Measurements from ENCODE around the gene ARSB. TPM values are rescaled to one million over a fixed set of nuclear protein-coding genes. Genes with fewer than 3 reads are reported as not detected.

The ARSB gene
- total and polyA plus RNA-seq, 9 donors: 3.1 to 10.6 (median 7.6) TPM

DNA sequence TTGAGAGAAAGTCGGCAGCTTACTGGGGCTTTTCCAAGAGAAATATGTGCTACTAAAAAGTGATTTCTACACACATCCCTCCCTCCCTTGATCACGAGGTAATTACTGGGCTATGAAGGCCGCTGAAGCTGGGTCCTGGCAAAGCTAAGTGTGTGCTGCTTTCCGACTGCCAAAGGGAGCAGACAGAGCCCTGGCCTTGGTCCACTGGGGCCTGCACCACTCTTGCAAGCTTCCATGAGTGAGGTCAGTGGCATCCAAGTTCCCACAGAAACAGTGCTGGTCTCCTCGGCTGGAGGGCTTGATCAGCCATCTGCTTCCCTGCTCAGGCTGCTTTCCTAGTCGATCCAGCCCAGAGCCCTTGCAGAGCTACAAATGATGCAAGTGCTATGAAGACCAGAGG lies 181.8 kb downstream of the ARSB start:
- no peaks in the 10 kb centered on the region for H3K27me3 ChIP-seq
- no peak overlapping the region for H3K4me3 ChIP-seq
- TF ChIP-seq, protein P1, sequence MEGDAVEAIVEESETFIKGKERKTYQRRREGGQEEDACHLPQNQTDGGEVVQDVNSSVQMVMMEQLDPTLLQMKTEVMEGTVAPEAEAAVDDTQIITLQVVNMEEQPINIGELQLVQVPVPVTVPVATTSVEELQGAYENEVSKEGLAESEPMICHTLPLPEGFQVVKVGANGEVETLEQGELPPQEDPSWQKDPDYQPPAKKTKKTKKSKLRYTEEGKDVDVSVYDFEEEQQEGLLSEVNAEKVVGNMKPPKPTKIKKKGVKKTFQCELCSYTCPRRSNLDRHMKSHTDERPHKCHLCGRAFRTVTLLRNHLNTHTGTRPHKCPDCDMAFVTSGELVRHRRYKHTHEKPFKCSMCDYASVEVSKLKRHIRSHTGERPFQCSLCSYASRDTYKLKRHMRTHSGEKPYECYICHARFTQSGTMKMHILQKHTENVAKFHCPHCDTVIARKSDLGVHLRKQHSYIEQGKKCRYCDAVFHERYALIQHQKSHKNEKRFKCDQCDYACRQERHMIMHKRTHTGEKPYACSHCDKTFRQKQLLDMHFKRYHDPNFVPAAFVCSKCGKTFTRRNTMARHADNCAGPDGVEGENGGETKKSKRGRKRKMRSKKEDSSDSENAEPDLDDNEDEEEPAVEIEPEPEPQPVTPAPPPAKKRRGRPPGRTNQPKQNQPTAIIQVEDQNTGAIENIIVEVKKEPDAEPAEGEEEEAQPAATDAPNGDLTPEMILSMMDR (IDR thresholded peaks at IDR 0.05): no peak
- TF ChIP-seq EP300 (IDR thresholded peaks at IDR 0.05) (no peak), POLR2A (IDR thresholded peaks at IDR 0.05) (no peak)
- no peaks in the 10 kb centered on the region for H3K36me3 ChIP-seq
- peak; percentile 64 to 84 (median 76) for DNase-seq
- peaks cover 18% of the 10 kb centered on the region for H3K4me1 ChIP-seq (ENCODE audit: insufficient read depth)
- H3K27ac ChIP-seq: peak overlapping the region in 1 of 2 donors; percentile 46
- 15 to 28% (median 20%) methylated on average over 6 of the region's 6 CpGs for WGBS, 3 donors
- no peaks in the 10 kb centered on the region for H3K9me3 ChIP-seq
- intact Hi-C loops (cut with DNase I): no loop called here

DNA sequence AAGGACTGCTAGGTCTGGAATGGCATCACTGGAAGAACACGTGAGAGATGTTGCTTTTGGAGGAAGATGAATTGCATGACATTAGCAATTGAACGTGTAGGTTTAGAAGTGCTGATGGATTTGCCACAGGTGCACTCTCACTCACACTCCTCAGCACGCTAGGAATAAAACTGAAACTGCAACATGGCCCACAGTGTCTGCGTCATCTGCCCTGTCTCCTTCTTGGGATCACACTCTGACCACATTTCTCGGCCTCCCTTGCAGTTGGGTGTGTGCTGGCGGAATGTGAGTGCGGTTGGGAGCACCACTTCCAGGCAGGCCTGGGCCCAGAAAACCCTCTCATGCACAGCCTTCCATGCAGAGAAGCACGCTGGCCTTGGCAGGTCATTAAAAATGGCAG lies 183.7 kb downstream of the ARSB start:
- H3K4me1 ChIP-seq (ENCODE audit: insufficient read depth): peaks cover 15% of the 10 kb centered on the region
- no peaks in the 10 kb centered on the region for H3K36me3 ChIP-seq
- 94 to 97% (median 97%) methylated on average over 8 of the region's 8 CpGs for WGBS, 3 donors
- no peak for DNase-seq
- no peak overlapping the region for H3K27ac ChIP-seq
- TF ChIP-seq POLR2A (IDR thresholded peaks at IDR 0.05) (no peak), EP300 (IDR thresholded peaks at IDR 0.05) (no peak)
- TF ChIP-seq, protein P1 (IDR thresholded peaks at IDR 0.05): no peak
- no peaks in the 10 kb centered on the region for H3K27me3 ChIP-seq
- intact Hi-C loops (cut with DNase I): no loop called here
- H3K4me3 ChIP-seq: no peak overlapping the region
- no peaks in the 10 kb centered on the region for H3K9me3 ChIP-seq

- TF ChIP-seq, protein P1 (IDR thresholded peaks at IDR 0.05): no peak
- no peak for TF ChIP-seq EP300 (IDR thresholded peaks at IDR 0.05)
- TF ChIP-seq POLR2A (IDR thresholded peaks at IDR 0.05): no peak
- H3K27ac ChIP-seq: no peak overlapping the region
- H3K4me1 ChIP-seq (ENCODE audit: insufficient read depth): peaks cover 7% of the 10 kb centered on the region
- no peak for DNase-seq
- no peaks in the 10 kb centered on the region for H3K36me3 ChIP-seq
- H3K9me3 ChIP-seq: no peaks in the 10 kb centered on the region
- intact Hi-C loops (cut with DNase I): no loop called here
- no peaks in the 10 kb centered on the region for H3K27me3 ChIP-seq
- no peak overlapping the region for H3K4me3 ChIP-seq
- WGBS, 3 donors: 86 to 88% (median 86%) methylated on average over 6 of the region's 6 CpGs
Measured at GRCh38 chr5:78799266-78800017, 185.7 kb downstream of the ARSB start.

DNA sequence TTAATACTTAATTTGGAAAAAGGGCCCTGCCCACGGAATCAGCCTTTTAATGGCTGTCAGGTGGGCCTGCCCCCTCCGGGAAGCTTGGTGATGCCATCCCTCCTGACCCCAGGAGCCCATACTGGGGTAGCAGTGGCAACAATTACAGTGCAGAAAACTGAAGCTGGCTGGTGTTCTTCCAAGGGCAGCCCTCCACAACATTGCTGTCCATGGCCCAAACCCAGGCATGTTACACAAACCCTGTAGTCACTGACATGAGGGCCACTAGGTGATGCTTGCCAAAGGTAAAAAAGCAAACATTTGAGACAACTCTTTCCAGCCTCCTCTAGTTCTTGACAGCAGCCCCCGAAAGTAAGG lies 186.5 kb downstream of the ARSB start:
- intact Hi-C loops (cut with DNase I): no loop called here
- no peak for DNase-seq
- Histone ChIP-seq H3K9me3 (no peaks in the 10 kb centered on the region), H3K27ac (no peak overlapping the region), H3K27me3 (no peaks in the 10 kb centered on the region), H3K4me3 (no peak overlapping the region), H3K4me1 (ENCODE audit: insufficient read depth) (peaks cover 7% of the 10 kb centered on the region), H3K36me3 (no peaks in the 10 kb centered on the region)
- 45 to 59% (median 52%) methylated on average over 3 of the region's 3 CpGs for WGBS, 3 donors
- no peak for TF ChIP-seq EP300 (IDR thresholded peaks at IDR 0.05)
- no peak for TF ChIP-seq POLR2A (IDR thresholded peaks at IDR 0.05)

DNA sequence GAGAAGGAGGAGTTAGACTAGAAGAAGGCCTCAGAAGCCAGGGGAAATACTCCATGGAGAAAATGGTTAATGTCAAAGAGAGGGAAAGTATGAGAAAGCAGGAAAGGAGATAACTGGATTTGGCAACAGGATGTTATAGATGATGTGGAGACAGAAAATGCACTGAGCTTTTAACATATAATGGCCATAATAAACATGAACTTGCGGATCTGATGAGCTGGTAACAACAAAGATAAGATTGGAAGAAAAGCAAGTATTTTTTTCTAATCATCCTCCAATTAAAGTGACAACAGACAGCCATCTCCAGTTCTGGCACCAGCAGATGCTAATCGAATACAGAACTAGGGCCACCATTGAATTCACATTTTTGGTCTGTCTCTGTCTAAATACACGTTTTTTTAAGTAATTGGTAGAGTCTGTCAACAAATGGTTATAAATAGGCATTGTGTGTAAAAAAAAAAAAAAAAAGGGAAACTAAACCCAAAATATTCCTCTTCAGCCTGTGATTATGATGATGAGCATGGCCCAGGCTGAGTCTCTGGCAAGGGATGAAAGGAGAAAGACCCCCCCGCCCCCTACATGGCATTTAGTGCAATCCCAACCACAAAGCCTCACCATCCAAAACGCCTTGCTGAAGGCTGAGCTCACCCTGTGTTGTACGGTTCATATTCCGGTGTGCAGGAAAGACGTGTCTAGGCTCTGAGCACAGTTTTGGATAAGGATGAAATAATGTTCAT lies 187.0 kb downstream of the ARSB start:
- DNase-seq: peak in 1 of 5 donors; percentile 33
- H3K4me1 ChIP-seq (ENCODE audit: insufficient read depth): peaks cover 4% of the 10 kb centered on the region
- H3K9me3 ChIP-seq: no peaks in the 10 kb centered on the region
- 41 to 49% (median 46%) methylated on average over 8 of the region's 8 CpGs for WGBS, 3 donors
- H3K4me3 ChIP-seq: no peak overlapping the region
- H3K36me3 ChIP-seq: no peaks in the 10 kb centered on the region
- no peak for TF ChIP-seq EP300 (IDR thresholded peaks at IDR 0.05)
- TF ChIP-seq, protein P1 (IDR thresholded peaks at IDR 0.05): no peak
- TF ChIP-seq POLR2A (IDR thresholded peaks at IDR 0.05): no peak
- H3K27ac ChIP-seq: no peak overlapping the region
- intact Hi-C loops (cut with DNase I): no loop called here
- H3K27me3 ChIP-seq: no peaks in the 10 kb centered on the region
